Memory B cell (primary cell): ENCODE data around the gene WNT5B.
"Not testable (repeated sequence)": the region's sequence is repeated elsewhere in the genome, so short reads cannot be mapped to it uniquely, and the experiment has no call there.

ENCODE experiments used
- ATAC-seq: fragments of 150-1000 bp; cut with Tn5 transposase; 2 replicates; pipeline ENCODE4 v1.10.0; 2021; ENCODE audit warnings: low read depth, mild to moderate bottlenecking, moderate library complexity
- DNase-seq, 2 donors: peaks; one replicate each; pipeline ENCODE4 v3.0.0; 2022; ENCODE audit warnings: low spot score in 2 of 2
- H3K27ac Mint-ChIP-seq: one replicate; pipeline ENCODE4 v1.8.0; 2022; ENCODE audit warnings: mild to moderate bottlenecking, moderate library complexity, mixed read lengths
- H3K27me3 Mint-ChIP-seq: one replicate; pipeline ENCODE4 v1.8.0; 2022; ENCODE audit warnings: mixed read lengths
- H3K36me3 Mint-ChIP-seq: one replicate; pipeline ENCODE4 v1.8.0; 2022; ENCODE audit warnings: mild to moderate bottlenecking, mixed read lengths
- H3K4me1 Mint-ChIP-seq: one replicate; pipeline ENCODE4 v1.8.0; 2022; ENCODE audit warnings: mixed read lengths
- H3K4me3 Mint-ChIP-seq: one replicate; pipeline ENCODE4 v1.8.0; 2022; ENCODE audit warnings: mild to moderate bottlenecking, moderate library complexity, mixed read lengths
- H3K9me3 Mint-ChIP-seq: one replicate; pipeline ENCODE4 v1.8.0; 2022; ENCODE audit warnings: mixed read lengths

The WNT5B gene

DNA sequence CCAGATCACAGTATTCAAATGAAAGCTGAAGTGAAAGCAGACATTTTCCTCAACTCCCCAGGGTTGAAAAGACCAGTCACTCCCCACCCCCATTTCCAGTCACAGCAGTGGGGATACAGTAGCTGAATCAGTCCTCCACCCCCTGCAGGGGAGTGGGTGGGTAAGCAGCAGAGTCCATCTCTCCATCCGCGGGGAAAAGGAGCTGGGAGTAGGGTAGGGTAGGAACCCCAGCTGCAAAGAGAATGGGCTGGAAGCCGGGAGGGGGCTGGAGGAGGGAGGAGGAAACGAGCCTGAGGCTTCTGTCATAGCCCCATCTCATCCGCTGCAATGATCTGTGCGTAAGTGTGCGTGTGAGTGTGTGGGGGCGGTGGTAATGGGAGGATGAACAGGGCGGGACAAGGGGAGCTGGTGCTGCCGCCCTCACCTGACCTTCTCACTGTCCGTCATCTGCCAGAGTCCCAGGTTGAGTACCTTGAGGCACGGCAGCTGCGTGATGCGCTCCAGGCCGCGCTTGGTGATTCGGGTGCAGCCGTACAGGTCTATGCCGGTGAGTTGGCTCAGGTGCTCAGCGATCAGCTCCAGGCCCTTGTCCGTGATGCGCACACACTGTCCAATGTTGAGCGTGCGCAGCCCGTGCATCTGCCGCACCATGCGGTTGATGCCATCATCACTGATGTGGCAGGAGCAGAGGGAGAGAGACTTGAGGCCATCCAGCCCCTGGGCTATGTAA, 36.4 kb upstream of the WNT5B start:
- H3K36me3 Mint-ChIP-seq: peaks cover 6% of the 10 kb centered on the region
- H3K4me1 Mint-ChIP-seq: peaks cover 45% of the 10 kb centered on the region
- DNase-seq (peak; percentile 18 to 34), ATAC-seq (no peak)
- no peaks in the 10 kb centered on the region for H3K27me3 Mint-ChIP-seq
- no peaks in the 10 kb centered on the region for H3K9me3 Mint-ChIP-seq
- H3K27ac Mint-ChIP-seq: peak overlapping the region; percentile 56
- H3K4me3 Mint-ChIP-seq: peak overlapping the region; percentile 89

DNA sequence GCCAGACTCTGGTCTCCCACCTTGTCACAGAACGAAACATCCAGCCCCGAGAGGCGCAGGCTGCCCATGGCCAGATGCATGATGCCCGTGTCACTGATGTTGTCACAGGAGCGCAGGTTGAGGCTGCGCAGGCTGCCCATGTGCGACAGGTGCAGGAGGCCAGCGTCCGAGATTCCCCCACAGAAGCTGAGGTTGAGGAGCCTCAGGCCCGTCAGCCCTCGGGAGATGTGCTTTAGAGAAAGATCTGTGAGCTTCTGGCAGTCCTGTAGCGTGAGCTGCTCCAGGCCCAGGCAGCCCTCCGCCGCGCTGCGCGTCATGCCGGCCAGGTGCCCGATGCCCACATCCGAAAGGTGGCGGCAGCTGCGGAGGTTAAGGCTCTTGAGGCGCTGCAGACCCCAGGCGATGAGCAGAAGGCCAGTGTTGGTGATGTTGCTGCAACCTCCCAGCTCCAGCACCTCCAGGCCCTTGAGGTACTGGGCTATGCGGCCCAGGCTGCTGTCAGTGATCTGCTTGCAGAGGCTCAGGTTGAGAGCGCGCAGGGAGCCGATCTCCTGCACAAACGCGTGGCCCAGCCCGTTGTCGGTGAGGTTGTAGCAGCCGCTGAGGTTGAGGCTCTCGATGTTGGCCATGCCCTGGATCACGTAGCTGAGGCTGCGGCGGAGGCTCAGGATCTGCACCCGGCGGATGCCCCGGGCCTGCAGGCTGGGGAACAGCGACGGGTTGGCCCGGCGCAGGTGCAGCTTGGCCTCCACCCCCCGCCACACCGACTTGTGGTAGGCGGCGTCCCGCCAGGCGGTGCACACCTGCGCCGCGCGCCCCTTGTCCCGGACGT, 35.6 kb upstream of the WNT5B start:
- Mint-ChIP-seq H3K27ac (peak overlapping the region; percentile 56), H3K4me1 (peaks cover 40% of the 10 kb centered on the region), H3K27me3 (no peaks in the 10 kb centered on the region), H3K4me3 (peak overlapping the region; percentile 89), H3K36me3 (peaks cover 6% of the 10 kb centered on the region), H3K9me3 (no peaks in the 10 kb centered on the region)
- ATAC-seq (peak; percentile 39), DNase-seq (peak; percentile 56 to 70)

DNA sequence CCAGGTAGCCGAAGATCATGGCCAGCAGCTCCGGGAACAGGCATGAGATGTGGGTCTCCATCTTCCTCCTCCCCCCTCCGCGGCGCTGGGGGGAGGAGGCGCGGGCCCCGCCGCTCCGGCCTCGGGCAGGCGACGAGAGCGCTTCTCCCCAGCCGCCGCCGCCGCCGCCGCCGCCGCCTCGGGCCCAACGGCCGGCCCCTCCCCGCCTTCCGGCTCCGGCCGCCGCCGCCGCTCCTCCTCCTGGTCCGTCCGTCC, 35.1 kb upstream of the WNT5B start:
- H3K4me1 Mint-ChIP-seq: peaks cover 35% of the 10 kb centered on the region
- no peaks in the 10 kb centered on the region for H3K27me3 Mint-ChIP-seq
- H3K36me3 Mint-ChIP-seq: peaks cover 2% of the 10 kb centered on the region
- H3K9me3 Mint-ChIP-seq: no peaks in the 10 kb centered on the region
- no peak overlapping the region for H3K27ac Mint-ChIP-seq
- peak overlapping the region; percentile 89 for H3K4me3 Mint-ChIP-seq
- ATAC-seq (peak; percentile 27), DNase-seq (peak in 1 of 2 donors; percentile 44)

DNA sequence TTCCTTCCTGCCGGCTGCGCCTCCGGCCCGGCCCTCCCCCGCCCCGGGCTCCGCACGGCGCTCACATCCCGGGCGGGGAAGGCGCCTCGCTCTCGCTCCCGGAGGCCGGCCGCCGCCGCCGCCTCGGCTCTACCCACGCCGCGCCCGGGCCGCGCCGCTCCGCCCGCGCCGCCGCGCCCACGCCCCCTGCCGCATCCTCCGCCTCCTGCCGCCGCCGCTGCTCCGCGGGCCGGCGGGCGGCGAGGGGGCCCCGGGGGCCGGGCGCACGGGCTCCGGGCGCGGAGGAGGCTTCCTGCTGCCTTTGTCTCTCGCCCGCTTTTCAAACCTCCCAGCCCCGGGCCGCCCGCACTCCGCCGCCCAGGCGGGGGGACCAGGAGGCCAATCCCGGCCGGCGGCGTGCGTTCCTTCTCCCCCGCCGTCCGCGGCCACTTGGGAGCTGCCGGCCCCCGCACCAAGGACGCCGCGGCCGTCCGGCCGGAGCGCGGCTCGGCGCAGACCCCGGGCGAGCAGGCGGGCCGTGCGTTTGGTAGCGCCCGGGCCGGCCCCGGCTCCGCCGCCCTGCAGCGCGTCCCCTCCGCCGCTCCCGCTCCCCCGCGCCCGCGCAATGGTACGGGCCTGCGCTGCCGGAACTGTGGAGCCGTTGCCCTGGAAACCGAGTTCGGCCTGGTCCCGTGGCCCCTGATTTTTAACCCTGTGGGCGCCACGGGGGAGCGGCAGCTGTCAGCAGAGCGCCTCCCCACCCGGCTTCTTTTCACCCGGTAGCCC, 34.6 kb upstream of the WNT5B start, which contains the start of gene FBXL14:
FBXL14 (minus strand) TSS at position 321 of the 765 bp plus-strand sequence. CDS start 515 bp downstream, outside the sequence.
- no peaks in the 10 kb centered on the region for H3K9me3 Mint-ChIP-seq
- peaks cover 35% of the 10 kb centered on the region for H3K4me1 Mint-ChIP-seq
- H3K27me3 Mint-ChIP-seq: no peaks in the 10 kb centered on the region
- H3K4me3 Mint-ChIP-seq: peak within 1 kb of the TSS; percentile 93
- DNase-seq (peak; percentile 91 to 95), ATAC-seq (peak; percentile 72)
- H3K36me3 Mint-ChIP-seq: peaks cover 2% of the 10 kb centered on the region
- H3K27ac Mint-ChIP-seq: peak within 1 kb of the TSS; percentile 95

DNA sequence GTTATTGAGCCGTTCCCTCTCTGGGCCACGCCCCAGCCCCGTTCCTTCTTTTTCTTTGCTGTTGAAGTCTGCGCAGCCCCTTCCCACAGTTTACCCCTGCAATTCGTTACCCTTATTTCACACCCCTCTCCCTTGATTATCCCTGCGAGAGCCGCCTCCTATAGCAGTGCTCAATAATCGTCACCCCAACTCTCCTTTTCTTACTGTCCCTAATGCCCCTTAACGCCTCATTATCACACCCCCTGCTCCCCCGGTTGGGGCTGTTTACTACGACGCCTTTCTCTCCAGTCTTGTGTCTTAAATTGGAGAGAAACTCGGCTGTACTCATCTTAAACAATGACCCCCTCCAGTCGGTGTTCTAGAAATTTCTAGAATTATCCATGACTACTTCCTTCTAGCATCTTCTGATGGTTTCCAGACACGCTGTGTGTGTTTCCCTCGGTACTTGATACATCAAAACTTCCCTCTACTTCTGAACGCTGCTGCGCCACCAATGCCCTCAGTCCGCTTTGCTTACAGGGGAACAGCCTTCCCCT, 33.9 kb upstream of the WNT5B start:
- DNase-seq: no peak
- Mint-ChIP-seq H3K27ac (peak overlapping the region; percentile 95), H3K27me3 (no peaks in the 10 kb centered on the region), H3K9me3 (no peaks in the 10 kb centered on the region), H3K36me3 (peaks cover 2% of the 10 kb centered on the region), H3K4me1 (peaks cover 32% of the 10 kb centered on the region), H3K4me3 (peak overlapping the region; percentile 93)
- ATAC-seq: no peak

DNA sequence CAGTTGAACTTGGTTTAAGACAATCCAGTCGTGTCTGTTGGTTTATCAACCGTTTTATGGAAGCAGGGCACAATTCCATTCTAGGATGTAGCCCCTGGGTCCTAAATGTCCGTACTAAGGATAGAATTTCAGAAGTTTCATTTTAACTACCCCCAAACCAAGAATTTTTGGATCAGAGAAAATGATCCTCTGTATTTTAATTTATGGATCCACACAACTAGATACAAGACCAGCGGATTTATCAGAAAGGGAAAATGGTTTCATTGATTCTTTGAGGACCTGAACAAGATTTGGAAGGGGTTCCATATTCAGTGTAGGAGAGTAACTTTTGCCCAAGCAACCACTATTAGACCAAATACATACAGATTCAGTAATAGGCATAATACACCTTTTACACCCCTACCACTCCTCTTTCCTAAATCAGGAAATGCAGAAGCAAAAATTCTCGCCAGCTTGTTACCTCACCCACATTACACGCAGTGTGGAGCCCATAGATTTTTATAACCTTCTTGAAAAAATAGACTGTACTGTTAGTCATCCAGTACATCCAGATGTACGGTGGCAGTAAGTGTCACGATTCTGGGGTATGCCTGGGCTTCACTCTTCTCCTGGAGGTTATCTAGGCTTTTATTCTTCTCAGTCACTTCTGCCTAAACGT, 33.2 kb upstream of the WNT5B start:
- Mint-ChIP-seq H3K9me3 (no peaks in the 10 kb centered on the region), H3K27me3 (no peaks in the 10 kb centered on the region), H3K4me1 (peaks cover 30% of the 10 kb centered on the region), H3K4me3 (peak overlapping the region; percentile 93), H3K27ac (peak overlapping the region; percentile 95), H3K36me3 (peaks cover under 1% of the 10 kb centered on the region)
- DNase-seq (no peak), ATAC-seq (no peak)

DNA sequence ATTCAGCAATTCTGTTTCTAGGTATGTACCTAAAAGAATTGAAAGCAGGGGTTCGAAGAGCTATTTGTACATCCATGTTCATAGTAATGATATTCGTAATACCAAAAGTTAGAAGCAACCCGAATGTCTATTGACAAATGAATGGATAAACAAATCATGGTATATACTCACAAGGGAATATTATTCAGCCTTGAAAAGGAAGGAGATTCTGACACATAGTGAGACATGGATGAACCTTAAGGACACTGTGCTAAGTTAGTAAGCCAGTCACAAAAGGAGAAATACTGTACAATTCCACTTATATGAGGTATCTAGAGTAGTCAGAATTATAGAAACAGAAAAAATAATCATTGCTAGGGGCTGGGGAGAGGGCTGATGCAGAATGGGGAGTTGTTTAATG, 30.3 kb upstream of the WNT5B start:
- Mint-ChIP-seq H3K9me3 (no peaks in the 10 kb centered on the region), H3K4me1 (peaks cover 14% of the 10 kb centered on the region), H3K36me3 (no peaks in the 10 kb centered on the region), H3K27me3 (no peaks in the 10 kb centered on the region), H3K27ac (no peak overlapping the region), H3K4me3 (no peak overlapping the region)
- ATAC-seq (no peak), DNase-seq (no peak)

DNA sequence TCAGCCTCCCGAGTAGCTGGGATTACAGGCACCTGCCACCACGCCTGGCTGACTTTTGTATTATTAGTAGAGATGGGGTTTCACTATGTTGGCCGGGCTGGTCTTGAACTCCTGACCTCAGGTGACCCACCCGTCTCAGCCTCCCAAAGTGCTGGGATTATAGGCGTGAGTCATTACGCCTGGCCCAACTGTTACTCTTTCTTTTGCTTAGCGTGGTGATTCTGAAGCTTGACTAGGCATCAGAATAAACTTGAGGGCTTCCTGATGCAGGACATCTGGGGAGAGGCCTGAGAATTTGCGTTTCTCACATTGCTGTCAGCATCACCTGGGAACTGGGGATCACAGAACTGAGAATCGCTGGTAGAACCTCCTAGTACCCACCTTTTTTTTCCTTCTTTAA, 26.3 kb upstream of the WNT5B start:
- ATAC-seq, H3K4me3 Mint-ChIP-seq: not testable (repeated sequence)

DNA sequence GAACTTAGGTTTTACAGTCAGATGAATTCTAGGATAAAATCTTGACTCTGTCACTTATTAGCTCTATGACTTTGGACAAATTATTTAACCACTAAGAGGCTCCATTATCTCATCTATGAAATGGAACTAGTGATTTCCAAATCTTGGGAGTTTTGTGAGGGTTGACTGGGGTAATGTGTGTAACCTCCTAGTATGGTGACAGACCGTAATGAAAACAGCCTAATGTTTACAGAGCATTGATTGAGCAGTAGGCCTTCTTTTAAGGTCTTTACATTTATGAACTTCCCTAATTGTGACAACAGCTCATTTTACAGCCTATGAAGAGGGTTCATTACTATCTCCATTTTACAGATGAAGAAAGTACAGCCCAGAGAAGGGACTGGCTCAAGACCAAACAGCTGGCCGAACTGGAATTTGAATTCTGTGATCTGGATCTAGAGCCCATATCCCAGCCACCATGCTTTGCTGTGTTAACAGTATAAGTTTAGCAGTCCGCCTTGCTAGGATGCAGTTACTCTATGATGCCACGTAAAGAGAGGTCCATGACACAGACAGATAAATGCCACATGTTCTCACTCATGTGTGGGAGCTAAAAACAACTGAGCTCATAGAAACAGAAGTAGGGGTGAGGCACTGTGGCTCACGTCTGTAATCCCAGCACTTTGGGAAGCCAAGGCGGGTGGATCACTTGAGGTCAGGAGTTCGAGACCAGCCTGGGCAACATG, 25.6 kb upstream of the WNT5B start:
- H3K36me3 Mint-ChIP-seq: no peaks in the 10 kb centered on the region
- H3K4me3 Mint-ChIP-seq: peak overlapping the region; percentile 9
- peaks cover 23% of the 10 kb centered on the region for H3K4me1 Mint-ChIP-seq
- no peaks in the 10 kb centered on the region for H3K9me3 Mint-ChIP-seq
- H3K27me3 Mint-ChIP-seq: no peaks in the 10 kb centered on the region
- H3K27ac Mint-ChIP-seq: peak overlapping the region; percentile 98
- no peak for DNase-seq
- no peak for ATAC-seq

More for the DNA sequence above, 26.3 kb upstream of the WNT5B start:
- not testable (repeated sequence) for H3K27me3 Mint-ChIP-seq, H3K9me3 Mint-ChIP-seq, DNase-seq, H3K36me3 Mint-ChIP-seq
- Mint-ChIP-seq H3K27ac (peak overlapping the region; percentile 98), H3K4me1 (peaks cover 23% of the 10 kb centered on the region)

DNA sequence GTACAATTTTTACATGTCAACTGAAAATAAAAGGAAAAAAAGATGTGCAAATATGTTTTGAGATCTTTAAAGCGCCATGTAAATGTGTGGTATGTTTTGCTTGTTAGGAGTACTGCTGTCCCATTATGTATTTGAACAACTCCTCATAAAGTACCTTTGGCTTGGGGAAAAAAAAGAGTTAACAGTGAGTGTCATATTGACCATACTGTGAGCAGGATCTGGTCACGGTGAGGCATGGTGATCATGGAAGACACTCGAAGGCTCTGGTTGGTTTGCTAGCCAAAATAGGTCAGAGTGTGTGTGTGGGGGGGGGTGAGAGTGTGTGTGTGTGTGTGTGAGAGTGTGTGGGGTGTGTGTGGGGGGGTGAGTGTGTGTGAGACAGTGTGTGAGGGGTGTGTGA, 24.6 kb upstream of the WNT5B start:
- DNase-seq (no peak), ATAC-seq (no peak)
- Mint-ChIP-seq H3K27ac (peak overlapping the region; percentile 14), H3K27me3 (no peaks in the 10 kb centered on the region), H3K36me3 (no peaks in the 10 kb centered on the region), H3K4me3 (peak overlapping the region; percentile 87), H3K4me1 (peaks cover 23% of the 10 kb centered on the region), H3K9me3 (no peaks in the 10 kb centered on the region)

DNA sequence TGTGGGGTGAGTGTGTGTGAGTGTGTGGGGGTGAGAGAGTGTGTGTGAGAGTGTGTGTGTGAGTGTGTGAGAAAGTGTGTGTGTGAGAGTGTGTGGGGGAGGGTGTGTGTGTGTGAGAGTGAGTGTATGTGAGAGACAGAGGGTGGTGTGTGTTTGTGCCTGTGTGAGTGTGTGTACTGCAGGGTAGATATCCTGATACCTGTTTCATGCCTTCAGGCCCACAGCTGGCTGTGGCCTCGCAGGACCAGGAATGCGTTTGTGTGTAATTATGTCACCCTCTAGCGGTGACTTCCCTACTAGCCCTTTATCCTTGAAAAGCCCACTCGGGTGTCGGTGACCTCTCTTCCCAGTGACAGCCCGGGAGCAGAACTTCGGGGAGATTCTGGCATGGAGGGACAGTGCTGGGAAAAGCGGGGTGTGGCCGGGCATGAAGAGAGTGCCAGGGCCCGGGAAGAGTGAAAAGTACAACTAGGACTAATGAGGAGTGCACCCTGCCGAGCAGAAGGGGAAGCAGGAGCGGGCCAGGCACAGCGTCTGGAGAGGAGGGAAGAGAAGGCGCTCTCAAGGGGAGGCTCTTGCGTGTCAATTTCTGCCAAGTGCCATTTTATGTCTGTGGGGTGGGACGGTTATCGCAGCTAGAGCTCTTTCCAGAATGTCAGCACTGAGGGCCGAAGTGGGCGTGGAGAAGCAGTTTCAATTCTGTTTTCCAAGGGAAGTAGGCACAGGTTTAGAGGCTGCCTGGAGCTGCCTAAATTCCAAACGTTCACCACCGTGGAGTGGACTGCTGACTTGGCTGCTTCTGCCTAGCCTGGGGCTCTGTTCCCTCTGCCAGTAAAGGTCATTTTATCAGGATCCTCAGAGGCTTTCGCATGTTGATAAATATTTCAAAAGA, 23.7 kb upstream of the WNT5B start:
- Mint-ChIP-seq H3K9me3 (no peaks in the 10 kb centered on the region), H3K36me3 (no peaks in the 10 kb centered on the region), H3K4me3 (peak overlapping the region; percentile 87), H3K4me1 (peaks cover 23% of the 10 kb centered on the region), H3K27ac (peak overlapping the region; percentile 55), H3K27me3 (no peaks in the 10 kb centered on the region)
- ATAC-seq: peak; percentile 65
- peak; percentile 47 to 51 for DNase-seq

DNA sequence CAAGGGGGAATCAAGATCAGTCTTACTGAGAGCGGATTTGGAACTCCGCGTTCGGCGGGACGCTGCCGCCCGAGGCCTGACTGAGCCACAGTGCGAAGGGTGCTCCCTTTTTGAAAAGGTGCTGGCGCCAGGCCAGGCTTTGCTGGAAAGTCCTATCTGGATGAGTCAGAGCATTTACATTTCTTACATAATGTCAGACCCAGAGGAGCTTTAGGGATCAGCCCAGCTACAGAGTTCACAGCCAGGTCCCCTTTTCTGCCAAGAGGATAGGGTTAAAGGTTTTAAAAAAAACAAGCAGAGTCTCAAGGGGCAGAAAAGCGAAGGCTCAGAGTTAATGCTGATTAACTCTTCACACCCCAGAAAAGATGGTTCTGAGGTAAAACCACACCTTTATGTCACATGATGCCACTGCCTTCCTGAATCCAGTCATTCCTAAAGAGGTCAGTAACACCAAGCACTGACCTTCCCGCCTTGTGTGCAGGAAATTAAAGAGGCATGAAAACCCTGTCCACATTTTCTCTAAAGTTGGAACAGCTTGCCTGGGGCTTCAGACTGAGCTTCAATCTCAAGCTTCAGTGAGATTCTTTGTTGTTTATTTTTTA, 22.9 kb upstream of the WNT5B start:
- ATAC-seq (peak; percentile 16), DNase-seq (no peak)
- peak overlapping the region; percentile 87 for H3K4me3 Mint-ChIP-seq
- H3K27me3 Mint-ChIP-seq: no peaks in the 10 kb centered on the region
- H3K4me1 Mint-ChIP-seq: peaks cover 23% of the 10 kb centered on the region
- no peaks in the 10 kb centered on the region for H3K9me3 Mint-ChIP-seq
- peak overlapping the region; percentile 55 for H3K27ac Mint-ChIP-seq
- no peaks in the 10 kb centered on the region for H3K36me3 Mint-ChIP-seq
